Stimulated activated CD4-positive, alpha-beta T cell treated with anti-CD3 and anti-CD28 coated beads, Interleukin-15, amount 100 ng/mL, for 24 hours (primary cell): ENCODE measurements around the gene PCED1B.
"Not testable (repeated sequence)": the region's sequence is repeated elsewhere in the genome, so short reads cannot be mapped to it uniquely, and the experiment has no call there.

Source experiments
- DNase-seq: peaks from one replicate; pipeline ENCODE4 v3.0.0-alpha.2; 2020

The PCED1B gene

GRCh38 chr12:47123730-47124129 is 44.3 kb downstream of the PCED1B start:
- no peak for DNase-seq

GRCh38 chr12:47124451-47124850 is 45.0 kb downstream of the PCED1B start:
- no peak for DNase-seq

DNA sequence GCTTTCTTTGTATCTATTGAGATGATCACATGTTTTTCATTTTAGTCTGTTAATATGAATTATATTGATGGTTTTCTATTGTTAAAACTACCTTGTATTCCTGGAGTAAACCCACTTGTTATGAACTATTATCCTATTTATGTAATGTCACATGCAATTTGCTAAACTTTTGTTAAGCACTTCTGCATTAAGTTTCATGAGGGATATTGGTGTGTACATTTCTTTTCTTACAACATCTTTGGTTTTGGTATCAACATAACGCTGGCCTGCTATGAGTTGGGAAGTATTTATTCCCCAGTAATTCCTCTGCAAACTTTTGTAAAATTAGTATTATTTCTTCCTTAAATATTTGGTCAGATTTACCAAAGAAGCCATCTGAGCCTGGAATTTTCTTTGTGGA is 46.8 kb downstream of the PCED1B start:
- no peak for DNase-seq

DNA sequence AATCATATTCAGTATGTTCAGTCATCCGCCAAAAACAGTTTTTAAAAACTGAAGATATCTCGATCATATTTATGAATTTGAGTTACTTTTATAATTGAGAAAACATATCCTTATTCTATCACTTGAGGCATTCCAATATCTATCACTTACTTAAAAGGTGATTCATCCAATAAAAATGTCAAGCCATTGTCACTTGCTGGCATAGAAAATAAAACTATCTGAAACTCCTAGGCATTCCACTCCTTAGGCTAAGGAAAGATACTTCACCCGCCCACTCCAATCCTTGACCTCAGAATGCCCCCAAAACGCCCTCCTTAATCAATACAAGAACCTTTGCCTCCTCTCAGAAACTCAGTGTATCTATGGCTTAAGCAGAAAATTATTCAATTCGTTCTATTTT is 51.6 kb downstream of the PCED1B start:
- no peak for DNase-seq

DNA sequence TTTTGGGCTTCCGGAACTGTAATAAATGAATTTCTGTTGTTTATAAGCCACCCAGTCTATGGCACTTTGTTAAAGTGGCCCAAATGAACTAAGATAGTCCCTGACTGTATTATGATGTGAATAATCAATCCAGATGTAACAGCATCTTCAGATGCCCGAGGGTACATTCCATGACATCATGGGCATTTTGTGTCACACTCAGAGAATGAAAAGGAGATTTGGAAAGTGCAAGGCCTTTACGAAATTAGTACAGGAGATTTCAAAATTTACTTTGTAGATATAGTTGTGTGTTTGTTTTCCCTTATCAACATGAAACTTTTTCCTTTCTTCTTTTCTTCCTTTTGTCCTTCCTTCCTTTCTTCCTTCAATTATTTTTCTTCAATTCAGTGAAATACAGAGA is 54.6 kb downstream of the PCED1B start:
- DNase-seq = peak; percentile 21

- no peak for DNase-seq
These were observed 56.2 kb downstream of the PCED1B start for GRCh38 chr12:47135578-47135977.

GRCh38 chr12:47139000-47139681 is 59.7 kb downstream of the PCED1B start:
- no peak for DNase-seq

DNA sequence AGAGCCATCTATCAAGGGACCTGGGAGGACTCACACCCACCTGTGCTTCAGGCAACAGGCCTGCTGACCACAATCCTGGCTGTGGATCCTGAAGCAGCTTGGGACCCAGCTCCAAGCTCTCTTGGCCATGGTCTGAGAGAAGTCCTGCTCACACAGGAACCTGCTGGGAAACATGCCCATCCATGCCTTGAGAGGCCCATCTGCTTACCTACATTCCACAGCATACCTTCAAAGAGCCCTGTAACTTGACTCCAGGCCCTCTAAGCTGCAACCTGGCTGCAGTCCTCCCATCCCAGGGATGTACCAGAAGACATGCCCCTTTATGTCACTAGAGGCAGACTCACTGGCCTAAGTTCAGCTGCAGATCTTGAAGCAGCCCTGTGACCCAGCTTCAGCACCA is 62.0 kb downstream of the PCED1B start:
- no peak for DNase-seq

GRCh38 chr12:47144769-47145168 is 65.3 kb downstream of the PCED1B start:
- DNase-seq = no peak

DNA sequence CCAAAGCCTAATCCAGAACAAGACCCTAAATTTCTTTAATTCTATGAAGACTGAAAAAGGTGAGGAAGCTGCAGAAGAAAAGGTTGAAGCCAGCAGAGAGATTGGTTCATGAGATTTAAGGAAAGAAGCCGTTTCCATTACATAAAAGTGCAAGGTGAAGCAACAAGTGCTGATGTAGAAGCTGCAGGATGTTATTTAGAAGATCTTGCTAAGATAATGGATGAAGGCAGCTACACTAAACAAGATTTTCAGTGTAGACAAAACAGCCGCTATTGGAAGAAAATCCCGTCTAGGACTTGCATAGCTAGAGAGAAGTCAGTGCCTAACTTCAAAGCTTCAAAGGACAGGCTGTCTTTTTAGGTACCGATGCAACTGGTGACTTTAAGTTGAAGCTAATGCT is 65.8 kb downstream of the PCED1B start:
- no peak for DNase-seq

DNA sequence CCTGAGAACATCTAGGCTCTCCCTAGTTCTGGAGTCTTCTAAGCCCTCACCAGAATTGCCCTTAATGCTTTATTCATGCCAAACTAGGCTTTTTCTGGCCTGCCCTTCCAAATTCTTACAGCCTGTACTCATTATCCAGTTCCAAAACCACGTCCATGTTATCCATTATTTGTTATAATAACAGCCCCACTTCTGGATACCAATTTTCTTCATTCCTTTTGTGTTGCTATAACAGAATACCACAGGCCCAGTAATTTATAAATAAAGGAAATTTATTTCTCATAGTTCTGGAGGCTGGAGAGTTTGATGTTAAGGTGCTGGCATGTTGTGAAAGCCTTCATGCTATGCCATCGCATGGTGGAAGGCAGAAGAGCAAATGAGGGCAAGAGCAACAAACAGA is 68.3 kb downstream of the PCED1B start:
- DNase-seq = no peak

DNA sequence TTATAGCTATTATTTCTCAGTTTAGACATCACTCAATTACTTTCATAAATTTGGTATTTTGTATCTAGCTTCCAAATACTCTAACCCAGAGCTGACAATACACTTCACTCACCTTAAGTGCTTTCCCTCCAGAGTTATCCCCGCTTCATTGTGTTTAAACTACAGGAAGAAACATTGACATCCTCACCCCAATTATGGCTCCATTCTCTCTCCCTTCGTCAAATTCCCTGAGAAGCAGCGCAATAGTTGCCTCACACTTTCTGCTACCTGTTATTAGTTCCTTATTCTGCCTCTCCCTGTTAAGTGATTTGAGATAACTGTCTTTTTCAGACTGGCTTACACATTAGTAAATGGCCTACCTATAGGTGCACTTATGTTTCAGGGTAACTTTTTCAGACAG is 69.7 kb downstream of the PCED1B start:
- no peak for DNase-seq

DNA sequence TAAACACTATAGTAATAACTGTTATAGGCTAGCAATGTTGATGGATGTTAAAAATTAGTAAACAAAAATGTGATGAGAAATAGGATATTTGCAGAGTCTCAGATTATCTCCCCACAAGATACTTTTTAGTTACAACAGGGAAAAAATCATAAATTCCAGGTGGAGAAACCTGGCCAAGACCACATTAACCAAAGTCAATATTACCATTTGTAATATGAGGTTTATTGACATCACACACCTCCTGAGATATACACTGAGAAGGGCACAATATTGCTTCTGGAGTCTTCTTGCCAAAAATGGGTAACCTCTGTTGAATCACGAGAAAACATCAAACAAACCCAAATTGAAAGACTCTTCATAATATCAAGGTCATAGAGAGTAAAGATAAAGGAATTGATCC is 72.7 kb downstream of the PCED1B start:
- no peak for DNase-seq

GRCh38 chr12:47155457-47156166 is 76.2 kb downstream of the PCED1B start:
- DNase-seq = no peak

DNA sequence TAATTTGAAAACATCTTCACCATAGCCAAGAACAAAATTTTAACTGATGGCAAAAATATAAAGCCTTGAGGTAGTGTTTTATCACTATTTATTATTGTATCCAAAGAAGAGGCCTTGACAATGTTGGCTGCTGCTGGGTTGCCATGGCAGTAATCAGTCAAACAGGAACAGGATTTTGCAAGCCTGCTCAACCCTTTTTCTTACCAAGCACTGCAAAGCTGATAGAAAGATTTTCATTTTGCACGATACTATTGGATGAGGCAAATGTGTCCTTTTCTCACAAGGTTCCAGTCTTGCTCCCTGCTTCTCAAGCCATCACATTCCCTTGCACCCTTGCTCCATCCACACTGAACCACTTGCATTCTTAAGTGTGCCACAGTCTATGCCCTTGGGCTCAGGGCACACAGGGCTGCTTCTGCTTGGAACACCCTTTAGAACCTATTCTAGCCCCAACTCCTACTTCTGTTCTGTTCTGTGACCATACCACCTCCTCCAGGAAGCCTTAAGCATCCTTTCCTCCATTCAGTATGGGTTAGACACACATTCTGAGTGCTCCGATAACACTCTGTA is 76.8 kb downstream of the PCED1B start:
- DNase-seq = no peak

DNA sequence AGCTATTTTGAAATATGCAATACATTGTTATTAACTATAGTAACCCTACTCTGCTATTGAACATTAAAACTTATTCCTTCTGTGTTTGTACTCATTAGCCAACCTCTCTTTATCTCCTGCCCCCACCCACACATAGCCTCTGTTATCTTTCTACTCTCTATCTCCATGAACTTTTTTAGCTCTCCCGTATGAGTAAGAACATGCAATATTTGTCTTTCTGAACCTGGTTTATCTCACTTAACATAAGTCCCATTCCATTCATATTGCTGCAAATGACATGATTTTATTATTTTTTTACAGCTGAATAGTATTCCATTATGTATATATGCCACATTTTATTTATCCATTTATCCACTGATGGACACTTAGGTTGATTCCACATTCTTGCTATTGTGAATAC is 79.4 kb downstream of the PCED1B start:
- no peak for DNase-seq

DNA sequence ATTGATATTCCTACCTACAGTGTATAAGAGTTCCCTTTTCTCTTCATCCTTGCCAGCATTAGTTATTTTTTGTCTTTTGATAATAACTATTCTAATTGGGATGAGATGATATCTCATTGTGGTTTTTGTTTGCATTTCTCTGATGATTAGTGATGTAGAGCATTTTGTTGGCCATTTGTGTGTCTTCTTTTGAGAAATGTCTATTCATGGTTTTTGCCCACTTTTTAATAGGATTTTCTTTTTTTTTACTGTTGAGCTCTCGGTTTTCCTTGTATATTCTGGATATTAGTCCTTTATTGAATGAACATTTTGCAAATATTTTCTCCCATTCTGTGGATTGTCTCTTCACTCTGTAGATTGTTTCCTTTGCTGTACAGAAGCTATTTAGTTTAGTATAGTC is 79.9 kb downstream of the PCED1B start:
- DNase-seq = no peak

DNA sequence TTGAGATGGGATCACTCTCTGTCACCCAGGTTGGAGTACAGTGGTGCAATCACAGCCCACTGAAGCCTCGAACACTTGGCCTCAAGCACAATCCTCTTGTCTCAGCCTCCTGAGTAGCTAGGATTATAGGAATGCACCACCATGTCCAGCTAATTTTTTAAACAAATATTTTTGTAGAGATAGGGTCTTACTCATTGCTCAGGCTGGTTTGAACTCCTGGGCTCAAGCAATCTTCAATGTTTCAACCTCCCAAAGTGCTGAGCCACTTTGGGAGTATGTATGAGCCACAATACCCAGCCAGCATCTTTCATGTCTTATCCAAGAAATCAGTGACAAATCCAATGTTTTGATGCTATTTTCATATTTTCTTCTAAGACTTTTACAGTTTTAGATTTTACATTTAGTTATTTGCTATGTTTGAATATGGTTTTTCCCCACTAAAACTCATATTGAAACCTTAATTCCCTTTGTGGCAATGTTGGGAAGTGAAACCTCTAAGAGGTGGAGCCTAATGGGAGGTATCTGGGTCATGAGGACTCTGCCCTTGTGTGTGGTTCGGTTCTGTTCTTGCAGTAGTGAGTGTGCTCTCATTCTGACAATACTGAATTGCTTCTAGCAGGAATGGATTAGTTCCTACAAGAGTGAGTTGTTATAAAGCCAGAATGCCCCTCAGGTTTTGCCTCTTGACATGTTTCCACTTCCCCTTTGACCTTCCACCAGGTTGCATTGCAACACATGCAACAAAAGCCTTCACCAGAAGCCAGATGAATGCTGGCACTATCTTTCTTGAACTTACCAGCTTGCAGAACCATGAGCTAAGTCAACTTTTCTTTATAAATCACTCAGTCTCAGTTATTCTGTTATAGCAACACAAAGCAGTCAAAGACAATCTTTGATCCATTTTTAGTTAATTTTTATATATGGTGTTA is 81.2 kb downstream of the PCED1B start:
- DNase-seq = no peak

DNA sequence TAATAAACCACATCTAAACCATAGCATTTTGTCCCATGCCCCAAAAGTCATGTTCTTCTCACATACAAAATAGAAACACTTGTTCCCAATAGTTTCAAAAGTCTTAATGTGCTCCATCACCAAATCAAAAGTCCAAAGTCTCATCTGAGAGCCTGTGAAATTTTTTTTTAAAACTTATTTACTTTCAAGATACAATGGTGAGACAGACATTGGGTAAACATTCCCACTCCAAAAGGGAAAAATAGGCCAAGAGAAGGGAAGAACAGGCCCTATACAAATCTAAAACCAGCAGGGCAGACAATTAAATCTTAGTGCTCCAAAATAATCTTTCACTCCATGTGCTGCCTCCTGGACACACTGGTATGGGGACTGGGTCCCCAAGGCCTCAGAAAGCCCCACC is 84.7 kb downstream of the PCED1B start:
- no peak for DNase-seq

DNA sequence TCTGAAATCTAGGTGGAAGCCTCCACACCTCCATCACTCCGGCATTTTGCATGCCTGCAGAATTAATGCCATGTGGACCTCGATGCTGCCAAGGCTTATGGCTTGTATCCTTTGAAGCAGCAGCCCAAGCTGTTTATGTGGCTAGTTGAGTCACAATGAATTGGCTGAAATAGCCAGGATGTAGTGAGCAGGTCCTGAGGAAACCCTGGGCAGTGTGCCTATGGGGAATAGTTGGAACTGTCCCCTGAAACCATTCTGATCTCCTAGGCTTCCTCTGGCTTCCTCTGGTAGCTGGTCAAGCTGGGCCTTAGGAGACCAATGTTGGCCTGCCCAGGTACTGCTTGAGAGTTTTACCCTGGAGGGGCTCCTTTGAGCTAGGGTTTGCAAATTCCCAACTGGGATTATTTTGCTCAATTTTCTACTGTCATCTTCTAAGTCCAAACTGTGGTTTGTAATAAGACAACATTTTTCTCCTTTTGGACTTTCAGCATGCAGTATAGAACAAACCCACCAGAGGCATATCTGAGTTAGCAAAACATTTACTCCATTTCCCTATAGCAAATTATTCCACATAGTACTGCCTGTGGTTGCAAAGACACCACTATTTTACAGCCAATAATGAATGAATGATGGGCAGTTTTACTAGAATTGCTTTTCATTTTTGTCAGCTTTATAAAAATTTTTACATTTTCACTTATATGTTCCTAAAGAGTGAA is 85.5 kb downstream of the PCED1B start:
- no peak for DNase-seq

DNA sequence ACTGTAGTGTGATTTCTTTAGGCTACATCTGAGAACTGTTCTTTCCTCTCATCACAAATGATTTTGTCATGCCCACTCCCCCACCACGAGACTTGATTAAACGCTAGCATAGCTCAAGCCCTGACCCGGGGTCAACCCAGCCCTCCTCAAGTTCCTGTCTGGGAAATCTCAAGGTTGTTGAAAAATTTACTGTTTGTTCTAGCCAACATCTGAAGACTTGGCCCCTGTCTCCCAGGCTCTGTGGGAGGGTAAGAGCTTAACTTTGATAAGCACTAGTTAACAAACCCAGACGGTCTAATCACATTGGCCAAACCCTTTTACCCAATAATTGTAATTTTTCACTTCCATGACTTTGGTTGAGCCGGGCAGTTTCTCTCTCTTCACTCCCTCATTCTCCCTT is 86.5 kb downstream of the PCED1B start:
- no peak for DNase-seq

DNA sequence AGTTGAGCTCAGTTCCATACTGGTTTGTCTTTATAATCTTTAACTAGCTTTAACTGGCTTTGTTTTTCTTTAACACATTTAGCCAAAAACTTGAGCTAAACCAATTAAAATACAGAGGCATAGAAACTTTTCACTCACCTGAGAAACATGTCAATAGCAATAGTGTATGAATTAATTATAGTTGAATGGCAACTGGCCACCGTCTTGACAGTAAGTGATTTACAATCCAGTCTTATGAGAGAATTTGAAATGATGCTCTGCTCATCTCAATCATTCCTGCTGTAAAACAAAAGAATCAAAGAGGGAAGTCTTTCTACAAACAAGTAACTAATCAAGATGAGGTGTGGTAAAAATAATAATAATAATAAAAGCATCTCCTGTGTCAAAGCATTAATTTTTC is 86.9 kb downstream of the PCED1B start:
- DNase-seq = no peak

- not testable (repeated sequence) for DNase-seq
These were observed 90.9 kb downstream of the PCED1B start for GRCh38 chr12:47170281-47170680.
